GM23338 (cell line): ENCODE results near the gene KLC4.

Source experiments
- CTCF ChIP-seq, 2 experiments: fragments of 200-600 bp in 1 of 2; sonication (generic) in 1 of 2; conservative IDR thresholded peaks; 2 replicates each; pipeline versions ENCODE4 v1.5.1 to v1.6.1; 2016 to 2017; ENCODE audit warnings: antibody characterized with exemption in 2 of 2, low read depth in 2 of 2, mild to moderate bottlenecking in 2 of 2, moderate library complexity in 1 of 2
- EZH2phosphoT487 ChIP-seq: fragments of 200-600 bp; sonication (generic); IDR thresholded peaks from one replicate; pipeline ENCODE4 v1.8.1; 2018; ENCODE audit warnings: antibody characterized with exemption; ENCODE audit not compliant: unreplicated experiment
- POLR2AphosphoS5 ChIP-seq: IDR thresholded peaks from 2 replicates; pipeline ENCODE4 v1.6.1; 2016; ENCODE audit warnings: antibody characterized with exemption, low read depth
- TF ChIP-seq, protein P1 (sequence below): IDR thresholded peaks from one replicate; pipeline ENCODE4 v1.6.1; 2018; ENCODE audit warnings: antibody characterized with exemption; ENCODE audit not compliant: unreplicated experiment

GRCh38 chr6:43078691-43079090 lies 19.3 kb downstream of the KLC4 start:
- no peak for TF ChIP-seq CTCF (conservative IDR thresholded peaks at IDR 0.05; ENCODE audit: low read depth in 2 of 2)
- TF ChIP-seq, protein P1, sequence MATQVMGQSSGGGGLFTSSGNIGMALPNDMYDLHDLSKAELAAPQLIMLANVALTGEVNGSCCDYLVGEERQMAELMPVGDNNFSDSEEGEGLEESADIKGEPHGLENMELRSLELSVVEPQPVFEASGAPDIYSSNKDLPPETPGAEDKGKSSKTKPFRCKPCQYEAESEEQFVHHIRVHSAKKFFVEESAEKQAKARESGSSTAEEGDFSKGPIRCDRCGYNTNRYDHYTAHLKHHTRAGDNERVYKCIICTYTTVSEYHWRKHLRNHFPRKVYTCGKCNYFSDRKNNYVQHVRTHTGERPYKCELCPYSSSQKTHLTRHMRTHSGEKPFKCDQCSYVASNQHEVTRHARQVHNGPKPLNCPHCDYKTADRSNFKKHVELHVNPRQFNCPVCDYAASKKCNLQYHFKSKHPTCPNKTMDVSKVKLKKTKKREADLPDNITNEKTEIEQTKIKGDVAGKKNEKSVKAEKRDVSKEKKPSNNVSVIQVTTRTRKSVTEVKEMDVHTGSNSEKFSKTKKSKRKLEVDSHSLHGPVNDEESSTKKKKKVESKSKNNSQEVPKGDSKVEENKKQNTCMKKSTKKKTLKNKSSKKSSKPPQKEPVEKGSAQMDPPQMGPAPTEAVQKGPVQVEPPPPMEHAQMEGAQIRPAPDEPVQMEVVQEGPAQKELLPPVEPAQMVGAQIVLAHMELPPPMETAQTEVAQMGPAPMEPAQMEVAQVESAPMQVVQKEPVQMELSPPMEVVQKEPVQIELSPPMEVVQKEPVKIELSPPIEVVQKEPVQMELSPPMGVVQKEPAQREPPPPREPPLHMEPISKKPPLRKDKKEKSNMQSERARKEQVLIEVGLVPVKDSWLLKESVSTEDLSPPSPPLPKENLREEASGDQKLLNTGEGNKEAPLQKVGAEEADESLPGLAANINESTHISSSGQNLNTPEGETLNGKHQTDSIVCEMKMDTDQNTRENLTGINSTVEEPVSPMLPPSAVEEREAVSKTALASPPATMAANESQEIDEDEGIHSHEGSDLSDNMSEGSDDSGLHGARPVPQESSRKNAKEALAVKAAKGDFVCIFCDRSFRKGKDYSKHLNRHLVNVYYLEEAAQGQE: no peak
- no peak for TF ChIP-seq EZH2phosphoT487
- TF ChIP-seq POLR2AphosphoS5: no peak
